GM18873 (cell line): ENCODE data around the gene IDUA.
"Not testable (repeated sequence)": the region's sequence is repeated elsewhere in the genome, so short reads cannot be mapped to it uniquely, and the experiment has no call there.

Experiments
- ATAC-seq: cut with Tn5 transposase; IDR thresholded peaks from one replicate; pipeline ENCODE4 v1.9.1; 2021; ENCODE audit warnings: mild to moderate bottlenecking, moderate library complexity, moderate number of reproducible peaks; ENCODE audit not compliant: unreplicated experiment, low FRiP score

IDUA gene

GRCh38 chr4:966266-967112 lies 20.4 kb upstream of the IDUA start:
- no peak for ATAC-seq

- ATAC-seq: no peak
Observed at GRCh38 chr4:967113-968104, 19.4 kb upstream of the IDUA start.

- no peak for ATAC-seq
Observed at GRCh38 chr4:968221-968620, 18.6 kb upstream of the IDUA start.

- ATAC-seq: no peak
Observed at GRCh38 chr4:968621-969394, 18.0 kb upstream of the IDUA start.

- ATAC-seq: no peak
Observed at GRCh38 chr4:970046-970745, 16.6 kb upstream of the IDUA start.

GRCh38 chr4:970854-971520 lies 15.9 kb upstream of the IDUA start:
- ATAC-seq: no peak

- ATAC-seq: no peak
Observed at GRCh38 chr4:971666-972500, 15.0 kb upstream of the IDUA start.

- ATAC-seq: no peak
Observed at GRCh38 chr4:972651-973424, 14.0 kb upstream of the IDUA start.

GRCh38 chr4:973431-974397 lies 13.1 kb upstream of the IDUA start, which contains the start of gene DGKQ:
Gene DGKQ, minus strand, starts transcription at chr4:973569. Its CDS starts 87 bp downstream, at chr4:973482.
- ATAC-seq: no peak

GRCh38 chr4:974668-975067 lies 12.2 kb upstream of the IDUA start:
- ATAC-seq: no peak

- ATAC-seq: not testable (repeated sequence)
Observed at GRCh38 chr4:976016-976415, 10.8 kb upstream of the IDUA start.

GRCh38 chr4:978957-979701 lies 7.7 kb upstream of the IDUA start:
- ATAC-seq: no peak

- no peak for ATAC-seq
Observed at GRCh38 chr4:982291-982690, 4.6 kb upstream of the IDUA start.

GRCh38 chr4:982814-983213 lies 4.0 kb upstream of the IDUA start:
- ATAC-seq: no peak

GRCh38 chr4:984336-985054 lies 2.3 kb upstream of the IDUA start:
- no peak for ATAC-seq
